ENCODE results near the gene PREX1.
"Not testable (repeated sequence)": the region's sequence is repeated elsewhere in the genome, so short reads cannot be mapped to it uniquely, and the experiment has no call there.

Gene PREX1

GRCh38 chr20:48830826-48831318, 3.1 kb upstream of the PREX1 start:
- Histone ChIP-seq H3K36me3 (ENCODE audit: insufficient read depth, insufficient read length, low read length) (no peaks in the 10 kb centered on the region), H3K4me1 (ENCODE audit: insufficient read depth, insufficient read length) (peaks cover 4% of the 10 kb centered on the region), H3K27me3 (ENCODE audit: insufficient read depth, insufficient read length) (peaks cover 21% of the 10 kb centered on the region), H3K9ac (ENCODE audit: insufficient read length, low read depth) (no peak overlapping the region), H3K9me3 (ENCODE audit: insufficient read depth, low read length) (no peaks in the 10 kb centered on the region), H3K4me3 (ENCODE audit: insufficient read length, low read depth) (no peak overlapping the region)
- DNase-seq (ENCODE audit: low read depth, low spot score) = no peak
- TF ChIP-seq ZNF274 (IDR thresholded peaks at IDR 0.05; ENCODE audit: low read depth, low read length) (no peak), SUZ12 (IDR thresholded peaks at IDR 0.05; ENCODE audit: extremely low read depth, insufficient read depth, insufficient read length) (no peak), YY1 (IDR thresholded peaks at IDR 0.05; ENCODE audit: insufficient read depth, insufficient read length) (no peak)

GRCh38 chr20:48829940-48830339, 2.1 kb upstream of the PREX1 start:
- peaks cover 7% of the 10 kb centered on the region for H3K4me1 ChIP-seq (ENCODE audit: insufficient read depth, insufficient read length)
- no peaks in the 10 kb centered on the region for H3K9me3 ChIP-seq (ENCODE audit: insufficient read depth, low read length)
- H3K4me3 ChIP-seq (ENCODE audit: insufficient read length, low read depth) = no peak overlapping the region
- no peak overlapping the region for H3K9ac ChIP-seq (ENCODE audit: insufficient read length, low read depth)
- no peak for DNase-seq (ENCODE audit: low read depth, low spot score)
- no peak for TF ChIP-seq YY1 (IDR thresholded peaks at IDR 0.05; ENCODE audit: insufficient read depth, insufficient read length)
- no peak for TF ChIP-seq ZNF274 (IDR thresholded peaks at IDR 0.05; ENCODE audit: low read depth, low read length)
- TF ChIP-seq SUZ12 (IDR thresholded peaks at IDR 0.05; ENCODE audit: extremely low read depth, insufficient read depth, insufficient read length) = no peak
- H3K36me3 ChIP-seq (ENCODE audit: insufficient read depth, insufficient read length, low read length) = no peaks in the 10 kb centered on the region
- H3K27me3 ChIP-seq (ENCODE audit: insufficient read depth, insufficient read length) = peaks cover 21% of the 10 kb centered on the region

GRCh38 chr20:48828734-48829460, 1.1 kb upstream of the PREX1 start:
- H3K4me3 ChIP-seq (ENCODE audit: insufficient read length, low read depth) = peak overlapping the region; percentile 65
- H3K27me3 ChIP-seq (ENCODE audit: insufficient read depth, insufficient read length) = peaks cover 21% of the 10 kb centered on the region
- peak overlapping the region; percentile 81 for H3K9ac ChIP-seq (ENCODE audit: insufficient read length, low read depth)
- H3K9me3 ChIP-seq (ENCODE audit: insufficient read depth, low read length) = no peaks in the 10 kb centered on the region
- peaks cover 7% of the 10 kb centered on the region for H3K4me1 ChIP-seq (ENCODE audit: insufficient read depth, insufficient read length)
- TF ChIP-seq SUZ12 (IDR thresholded peaks at IDR 0.05; ENCODE audit: extremely low read depth, insufficient read depth, insufficient read length) (no peak), YY1 (IDR thresholded peaks at IDR 0.05; ENCODE audit: insufficient read depth, insufficient read length) (no peak), ZNF274 (IDR thresholded peaks at IDR 0.05; ENCODE audit: low read depth, low read length) (no peak)
- no peaks in the 10 kb centered on the region for H3K36me3 ChIP-seq (ENCODE audit: insufficient read depth, insufficient read length, low read length)
- no peak for DNase-seq (ENCODE audit: low read depth, low spot score)

GRCh38 chr20:48826883-48827771, 672 bp downstream of the PREX1 start:
- H3K4me1 ChIP-seq (ENCODE audit: insufficient read depth, insufficient read length) = peaks cover 7% of the 10 kb centered on the region
- peak overlapping the region; percentile 80 for H3K9ac ChIP-seq (ENCODE audit: insufficient read length, low read depth)
- no peak for DNase-seq (ENCODE audit: low read depth, low spot score)
- H3K9me3 ChIP-seq (ENCODE audit: insufficient read depth, low read length) = no peaks in the 10 kb centered on the region
- peaks cover 21% of the 10 kb centered on the region for H3K27me3 ChIP-seq (ENCODE audit: insufficient read depth, insufficient read length)
- peak; percentile 42 for TF ChIP-seq SUZ12 (IDR thresholded peaks at IDR 0.05; ENCODE audit: extremely low read depth, insufficient read depth, insufficient read length)
- no peak for TF ChIP-seq YY1 (IDR thresholded peaks at IDR 0.05; ENCODE audit: insufficient read depth, insufficient read length)
- H3K4me3 ChIP-seq (ENCODE audit: insufficient read length, low read depth) = peak overlapping the region; percentile 84
- no peaks in the 10 kb centered on the region for H3K36me3 ChIP-seq (ENCODE audit: insufficient read depth, insufficient read length, low read length)

GRCh38 chr20:48826480-48826879, 1.3 kb downstream of the PREX1 start:
- Histone ChIP-seq H3K4me3 (ENCODE audit: insufficient read length, low read depth) (peak overlapping the region; percentile 84), H3K9ac (ENCODE audit: insufficient read length, low read depth) (peak overlapping the region; percentile 52)
- peak; percentile 39 for DNase-seq (ENCODE audit: low read depth, low spot score)

GRCh38 chr20:48826069-48826468, 1.7 kb downstream of the PREX1 start:
- Histone ChIP-seq H3K9ac (ENCODE audit: insufficient read length, low read depth) (peak overlapping the region; percentile 52), H3K4me1 (ENCODE audit: insufficient read depth, insufficient read length) (peaks cover 5% of the 10 kb centered on the region), H3K36me3 (ENCODE audit: insufficient read depth, insufficient read length, low read length) (no peaks in the 10 kb centered on the region), H3K9me3 (ENCODE audit: insufficient read depth, low read length) (no peaks in the 10 kb centered on the region), H3K27me3 (ENCODE audit: insufficient read depth, insufficient read length) (peaks cover 21% of the 10 kb centered on the region), H3K4me3 (ENCODE audit: insufficient read length, low read depth) (peak overlapping the region; percentile 84)
- TF ChIP-seq SUZ12 (IDR thresholded peaks at IDR 0.05; ENCODE audit: extremely low read depth, insufficient read depth, insufficient read length) (no peak), YY1 (IDR thresholded peaks at IDR 0.05; ENCODE audit: insufficient read depth, insufficient read length) (no peak), ZNF274 (IDR thresholded peaks at IDR 0.05; ENCODE audit: low read depth, low read length) (no peak)
- DNase-seq (ENCODE audit: low read depth, low spot score) = peak; percentile 82

More at GRCh38 chr20:48826480-48826879, 1.3 kb downstream of the PREX1 start:
- H3K36me3 ChIP-seq (ENCODE audit: insufficient read depth, insufficient read length, low read length); H3K4me1 ChIP-seq (ENCODE audit: insufficient read depth, insufficient read length); H3K9me3 ChIP-seq (ENCODE audit: insufficient read depth, low read length): not testable (repeated sequence)
- H3K27me3 ChIP-seq (ENCODE audit: insufficient read depth, insufficient read length) = peaks cover 21% of the 10 kb centered on the region

GRCh38 chr20:48825566-48825920, 2.3 kb downstream of the PREX1 start:
- Histone ChIP-seq H3K9me3 (ENCODE audit: insufficient read depth, low read length) (no peaks in the 10 kb centered on the region), H3K9ac (ENCODE audit: insufficient read length, low read depth) (peak overlapping the region; percentile 35), H3K36me3 (ENCODE audit: insufficient read depth, insufficient read length, low read length) (no peaks in the 10 kb centered on the region), H3K4me3 (ENCODE audit: insufficient read length, low read depth) (no peak overlapping the region), H3K27me3 (ENCODE audit: insufficient read depth, insufficient read length) (peaks cover 21% of the 10 kb centered on the region), H3K4me1 (ENCODE audit: insufficient read depth, insufficient read length) (peaks cover 6% of the 10 kb centered on the region)
- DNase-seq (ENCODE audit: low read depth, low spot score) = no peak
- TF ChIP-seq SUZ12 (IDR thresholded peaks at IDR 0.05; ENCODE audit: extremely low read depth, insufficient read depth, insufficient read length) = no peak
- no peak for TF ChIP-seq ZNF274 (IDR thresholded peaks at IDR 0.05; ENCODE audit: low read depth, low read length)
- no peak for TF ChIP-seq YY1 (IDR thresholded peaks at IDR 0.05; ENCODE audit: insufficient read depth, insufficient read length)

All from NT2/D1 (cell line).